Neural progenitor cell (in vitro differentiated cells): ENCODE measurements around the gene CDH2.

Experiments
- EZH2 ChIP-seq: fragments of 200-600 bp; sonication (generic); IDR thresholded peaks from 2 replicates; pipeline ENCODE4 v1.6.1; 2017; ENCODE audit warnings: antibody characterized with exemption, mild to moderate bottlenecking, moderate library complexity
- EZH2phosphoT487 ChIP-seq: fragments of 200-600 bp; sonication (generic); IDR thresholded peaks from 2 replicates; pipeline ENCODE4 v1.6.1; 2017; ENCODE audit warnings: antibody characterized with exemption
- TF ChIP-seq, protein P1 (sequence below): fragments of 200-600 bp; sonication (generic); IDR thresholded peaks from 2 replicates; pipeline ENCODE4 v1.5.1; 2017; ENCODE audit warnings: antibody characterized with exemption, mild to moderate bottlenecking

DNA sequence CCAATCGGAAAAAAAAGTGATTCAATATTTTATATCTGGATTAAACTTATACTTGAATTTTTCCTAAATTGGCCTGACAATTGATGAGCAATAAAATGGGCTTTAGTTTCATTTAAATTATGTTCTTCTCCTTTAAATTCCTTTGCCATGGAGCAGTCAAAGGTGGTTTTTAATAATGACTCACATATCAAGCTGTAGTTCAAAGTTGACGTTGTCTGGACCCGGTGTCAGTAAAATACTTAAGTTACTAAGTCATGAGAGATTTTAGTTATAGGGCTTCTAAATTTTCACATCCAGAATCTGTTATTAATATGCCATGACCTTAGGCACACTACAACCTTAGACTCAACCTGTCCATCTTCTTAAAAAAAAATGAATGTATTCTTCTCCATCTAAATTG, 62.5 kb downstream of the CDH2 start:
- TF ChIP-seq, protein P1, sequence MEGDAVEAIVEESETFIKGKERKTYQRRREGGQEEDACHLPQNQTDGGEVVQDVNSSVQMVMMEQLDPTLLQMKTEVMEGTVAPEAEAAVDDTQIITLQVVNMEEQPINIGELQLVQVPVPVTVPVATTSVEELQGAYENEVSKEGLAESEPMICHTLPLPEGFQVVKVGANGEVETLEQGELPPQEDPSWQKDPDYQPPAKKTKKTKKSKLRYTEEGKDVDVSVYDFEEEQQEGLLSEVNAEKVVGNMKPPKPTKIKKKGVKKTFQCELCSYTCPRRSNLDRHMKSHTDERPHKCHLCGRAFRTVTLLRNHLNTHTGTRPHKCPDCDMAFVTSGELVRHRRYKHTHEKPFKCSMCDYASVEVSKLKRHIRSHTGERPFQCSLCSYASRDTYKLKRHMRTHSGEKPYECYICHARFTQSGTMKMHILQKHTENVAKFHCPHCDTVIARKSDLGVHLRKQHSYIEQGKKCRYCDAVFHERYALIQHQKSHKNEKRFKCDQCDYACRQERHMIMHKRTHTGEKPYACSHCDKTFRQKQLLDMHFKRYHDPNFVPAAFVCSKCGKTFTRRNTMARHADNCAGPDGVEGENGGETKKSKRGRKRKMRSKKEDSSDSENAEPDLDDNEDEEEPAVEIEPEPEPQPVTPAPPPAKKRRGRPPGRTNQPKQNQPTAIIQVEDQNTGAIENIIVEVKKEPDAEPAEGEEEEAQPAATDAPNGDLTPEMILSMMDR, result no peak
- TF ChIP-seq EZH2, result no peak
- TF ChIP-seq EZH2phosphoT487, result no peak
